HG03175 (cell line): ENCODE results near the gene HOXA6.

ENCODE experiments used
- ATAC-seq: cut with Tn5 transposase; IDR thresholded peaks from one replicate; pipeline ENCODE4 v1.9.1; 2021; ENCODE audit warnings: mild to moderate bottlenecking, moderate library complexity; ENCODE audit not compliant: unreplicated experiment

HOXA6 gene

GRCh38 chr7:27099453-27100370 lies 47.9 kb downstream of the HOXA6 start:
- no peak for ATAC-seq

- no peak for ATAC-seq
Observed at GRCh38 chr7:27098578-27099451, 48.8 kb downstream of the HOXA6 start.

- no peak for ATAC-seq
Observed at GRCh38 chr7:27097686-27098577, 49.6 kb downstream of the HOXA6 start.

GRCh38 chr7:27096768-27097514 lies 50.6 kb downstream of the HOXA6 start:
- ATAC-seq = no peak

GRCh38 chr7:27095897-27096767 lies 51.4 kb downstream of the HOXA6 start, which contains the start of gene HOXA1:
TSS of gene HOXA1 (minus strand) at chr7:27096000. CDS start at chr7:27095912, 88 bp downstream.
- peak; percentile 88 for ATAC-seq
